Measurements from ENCODE around the gene TTLL10. TPM values are rescaled to one million over a fixed set of nuclear protein-coding genes. Genes with fewer than 3 reads are reported as not detected.
A peak's percentile ranks its signal among the peaks of the same experiment; 100 is the strongest.

The TTLL10 gene
- total RNA-seq, 1 donor from 2014 or later, result 0.16 TPM

DNA sequence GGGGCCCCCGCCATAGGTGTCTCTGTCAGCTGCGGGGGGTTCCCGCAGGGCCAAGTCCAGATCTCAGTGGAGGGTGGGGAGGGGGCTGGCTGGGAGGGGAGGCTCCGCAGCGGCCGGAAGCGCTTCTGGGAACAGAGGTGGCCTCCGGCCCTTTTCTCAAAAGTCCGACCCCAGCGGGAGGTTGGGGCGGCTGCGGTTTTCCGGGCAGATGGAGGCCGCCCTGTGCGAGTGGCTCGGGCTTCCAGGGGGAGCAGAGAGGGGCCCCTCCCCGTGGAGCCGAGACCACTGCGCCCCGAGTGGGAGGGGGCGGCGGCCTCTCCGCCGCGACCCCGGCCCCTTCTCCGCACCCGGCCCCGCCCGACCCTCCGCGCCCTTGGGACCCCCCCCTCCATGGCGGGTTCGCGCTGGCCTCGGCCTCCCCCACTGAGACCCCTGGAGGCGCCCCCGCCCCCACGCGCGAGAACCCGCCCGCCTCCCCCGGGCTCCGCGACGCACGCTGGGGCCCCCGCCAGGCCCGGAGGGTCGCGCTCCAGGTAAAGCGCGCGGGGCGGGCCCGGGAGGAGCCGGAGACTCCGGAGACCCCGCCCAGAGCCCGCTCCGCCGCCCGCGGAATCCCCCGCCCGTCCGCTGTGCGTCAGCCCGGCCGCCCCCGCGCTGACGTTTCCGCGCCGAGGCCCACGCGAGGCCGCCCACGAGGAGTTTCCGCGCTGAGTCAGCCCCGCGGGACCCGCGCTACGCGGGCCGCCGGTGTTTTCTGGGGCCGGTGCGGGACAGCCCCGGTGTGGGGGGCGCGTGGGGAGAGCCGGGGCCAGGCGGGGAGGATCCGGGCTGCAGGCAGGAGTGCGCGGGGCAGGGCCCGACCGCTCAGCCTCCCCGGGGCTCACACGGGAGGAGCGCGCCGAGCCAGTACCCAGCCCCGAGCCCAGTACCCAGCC, 27.5 kb downstream of the TTLL10 start:
- Mint-ChIP-seq H3K4me3 (peak overlapping the region; percentile 44), H3K27me3 (no peaks in the 10 kb centered on the region), H3K4me1 (peaks cover 18% of the 10 kb centered on the region), H3K36me3 (ENCODE audit: low read depth) (peaks cover 2% of the 10 kb centered on the region), H3K27ac (peak overlapping the region; percentile 59), H3K9me3 (no peaks in the 10 kb centered on the region)
- ChIA-PET CTCF (interaction anchor here (1.6 kb wide), 1 partner anchor 79 kb away, joined by 8 read pairs; no protein-coding TSS in a partner anchor), POLR2A (interaction anchor here (0.8 to 1.4 kb wide), 6 partner anchors 30 to 79 kb away, joined by 3 to 8 read pairs (median 4); partner anchors contain the start of genes B3GALT6 and SDF4)
- ATAC-seq (ENCODE audit: low read depth) (peak; percentile 85), DNase-seq (peak; percentile 88)
- intact Hi-C loops (cut with micrococcal nuclease), result loop anchor here (1.0 to 2.0 kb wide), 4 partner anchors 30 to 132 kb away; no protein-coding TSS in a partner anchor
- TF ChIP-seq, protein P1, sequence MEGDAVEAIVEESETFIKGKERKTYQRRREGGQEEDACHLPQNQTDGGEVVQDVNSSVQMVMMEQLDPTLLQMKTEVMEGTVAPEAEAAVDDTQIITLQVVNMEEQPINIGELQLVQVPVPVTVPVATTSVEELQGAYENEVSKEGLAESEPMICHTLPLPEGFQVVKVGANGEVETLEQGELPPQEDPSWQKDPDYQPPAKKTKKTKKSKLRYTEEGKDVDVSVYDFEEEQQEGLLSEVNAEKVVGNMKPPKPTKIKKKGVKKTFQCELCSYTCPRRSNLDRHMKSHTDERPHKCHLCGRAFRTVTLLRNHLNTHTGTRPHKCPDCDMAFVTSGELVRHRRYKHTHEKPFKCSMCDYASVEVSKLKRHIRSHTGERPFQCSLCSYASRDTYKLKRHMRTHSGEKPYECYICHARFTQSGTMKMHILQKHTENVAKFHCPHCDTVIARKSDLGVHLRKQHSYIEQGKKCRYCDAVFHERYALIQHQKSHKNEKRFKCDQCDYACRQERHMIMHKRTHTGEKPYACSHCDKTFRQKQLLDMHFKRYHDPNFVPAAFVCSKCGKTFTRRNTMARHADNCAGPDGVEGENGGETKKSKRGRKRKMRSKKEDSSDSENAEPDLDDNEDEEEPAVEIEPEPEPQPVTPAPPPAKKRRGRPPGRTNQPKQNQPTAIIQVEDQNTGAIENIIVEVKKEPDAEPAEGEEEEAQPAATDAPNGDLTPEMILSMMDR (IDR thresholded peaks at IDR 0.05), result no peak

DNA sequence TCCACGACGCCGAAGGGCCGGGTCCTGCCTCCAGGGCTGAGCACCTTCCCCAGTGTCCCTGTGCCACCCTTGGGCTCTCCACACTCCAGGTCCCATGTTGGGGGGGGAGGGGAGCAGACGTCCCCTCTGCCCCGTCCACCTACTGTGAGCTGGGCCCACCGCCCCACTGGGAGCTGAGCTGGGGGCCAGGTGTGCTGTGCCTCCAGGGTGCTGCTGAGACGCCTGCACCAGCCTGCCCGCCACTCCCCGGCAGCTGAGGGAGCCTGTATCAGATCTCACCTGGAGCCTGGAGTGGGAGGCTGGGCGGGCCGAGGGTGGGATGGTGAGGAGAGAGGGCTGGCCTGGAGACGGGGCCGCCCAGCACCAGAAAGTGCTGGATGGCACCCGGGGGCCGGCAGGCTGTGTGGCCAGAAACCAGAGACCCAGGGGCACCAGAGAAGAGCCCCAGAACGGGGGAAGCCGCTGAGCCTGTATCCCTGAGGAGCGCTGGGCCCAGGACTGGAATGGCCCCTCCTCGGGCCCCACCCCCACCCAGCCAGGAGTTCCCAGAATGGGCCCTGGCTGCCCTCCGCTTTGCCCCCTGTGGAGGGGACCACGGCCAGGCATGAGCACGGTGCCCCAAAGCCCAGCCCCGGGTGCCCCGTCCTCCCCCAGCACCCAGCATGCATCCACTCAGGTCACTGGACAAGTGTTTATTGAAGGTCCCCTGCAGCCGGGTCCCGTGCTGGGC, 29.3 kb downstream of the TTLL10 start:
- intact Hi-C loops (cut with micrococcal nuclease), result no loop called here
- ATAC-seq (ENCODE audit: low read depth), result no peak
- no peak overlapping the region for H3K27ac Mint-ChIP-seq
- no peak overlapping the region for H3K4me3 Mint-ChIP-seq
- no peaks in the 10 kb centered on the region for H3K27me3 Mint-ChIP-seq
- H3K4me1 Mint-ChIP-seq, result peaks cover 31% of the 10 kb centered on the region
- POLR2A ChIA-PET, result interaction anchor here (1.0 to 2.1 kb wide), 2 partner anchors 45 to 66 kb away, joined by 3 to 8 read pairs; no protein-coding TSS in a partner anchor
- CTCF ChIA-PET, result no interaction called here
- TF ChIP-seq, protein P1 (IDR thresholded peaks at IDR 0.05), result no peak
- peaks cover 2% of the 10 kb centered on the region for H3K36me3 Mint-ChIP-seq (ENCODE audit: low read depth)
- no peaks in the 10 kb centered on the region for H3K9me3 Mint-ChIP-seq
- peak; percentile 28 for DNase-seq

DNA sequence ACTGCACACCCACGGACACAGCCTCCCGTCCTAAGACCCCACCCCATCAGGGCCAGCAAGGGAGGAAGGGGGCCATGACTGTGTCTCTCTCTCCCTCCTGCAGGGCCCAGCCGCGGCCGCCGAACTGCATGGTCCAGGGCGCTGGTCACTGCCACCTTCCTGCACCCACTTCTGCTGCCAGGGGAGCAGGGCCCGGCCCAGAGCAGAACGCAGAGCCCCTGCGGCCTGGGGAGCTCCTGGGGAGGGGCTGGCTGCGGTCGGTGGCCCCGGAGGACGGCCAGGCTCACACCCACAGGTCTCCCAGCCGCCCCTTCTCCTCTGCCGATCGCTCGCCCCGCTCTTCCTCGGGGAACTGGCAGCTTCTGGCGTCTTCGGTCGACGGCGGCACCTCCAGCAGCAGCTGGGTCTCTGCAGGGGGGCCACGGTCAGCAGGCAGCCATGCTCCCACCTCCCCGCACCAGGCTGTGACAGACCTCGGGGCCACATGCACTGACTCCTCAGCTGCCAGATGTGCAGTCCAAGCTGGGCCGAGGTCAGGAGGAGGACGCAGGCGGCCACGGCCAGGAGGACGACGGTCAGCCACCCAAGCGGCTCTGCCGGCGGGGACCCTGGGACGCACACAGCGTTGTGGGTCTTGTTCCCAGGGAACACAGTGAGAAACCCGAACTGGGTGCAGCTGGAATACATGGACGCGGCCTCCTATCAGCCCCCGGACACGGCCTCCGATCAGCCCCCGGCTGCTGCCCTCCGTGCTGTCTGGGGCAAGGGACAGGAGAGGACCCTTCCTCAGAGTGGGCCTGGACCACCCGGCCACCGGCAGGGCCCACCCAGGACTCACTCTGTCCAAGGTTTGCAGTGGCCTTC, 30.1 kb downstream of the TTLL10 start:
- peak; percentile 26 for DNase-seq
- Mint-ChIP-seq H3K9me3 (no peaks in the 10 kb centered on the region), H3K27ac (no peak overlapping the region), H3K4me3 (no peak overlapping the region), H3K27me3 (peaks cover 2% of the 10 kb centered on the region), H3K36me3 (ENCODE audit: low read depth) (peaks cover 2% of the 10 kb centered on the region), H3K4me1 (peaks cover 37% of the 10 kb centered on the region)
- ChIA-PET POLR2A (interaction anchor here (1.0 to 2.1 kb wide), 2 partner anchors 45 to 67 kb away, joined by 3 to 8 read pairs; no protein-coding TSS in a partner anchor), CTCF (no interaction called here)
- ATAC-seq (ENCODE audit: low read depth), result no peak
- intact Hi-C loops (cut with micrococcal nuclease), result no loop called here
- TF ChIP-seq, protein P1 (IDR thresholded peaks at IDR 0.05), result no peak

DNA sequence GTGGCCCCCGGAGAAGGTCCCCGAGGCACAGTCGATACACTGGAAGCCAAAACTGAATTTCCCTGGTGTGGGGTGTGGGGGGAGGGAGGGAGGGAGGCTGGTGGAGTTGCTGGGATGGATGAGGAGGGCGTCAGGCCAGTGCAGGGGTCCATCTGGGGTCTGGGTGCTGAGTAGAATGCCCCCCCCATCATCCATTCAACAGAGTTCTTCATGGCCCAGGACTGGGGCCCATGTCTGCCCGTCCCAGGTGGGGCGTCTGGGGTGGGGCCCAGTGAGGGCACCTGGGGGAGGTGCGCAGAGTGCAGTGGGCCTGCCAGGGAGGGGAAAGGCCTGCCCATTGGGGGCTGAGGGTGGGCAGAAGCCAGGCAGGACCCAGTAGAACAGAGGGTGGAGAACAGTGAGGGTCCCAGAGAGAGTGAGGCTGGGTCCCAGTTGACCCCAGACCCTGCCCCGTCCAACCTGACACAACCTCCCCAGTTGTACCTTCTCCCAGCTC, 30.8 kb downstream of the TTLL10 start:
- peaks cover 42% of the 10 kb centered on the region for H3K4me1 Mint-ChIP-seq
- TF ChIP-seq, protein P1 (IDR thresholded peaks at IDR 0.05), result no peak
- ATAC-seq (ENCODE audit: low read depth), result no peak
- H3K4me3 Mint-ChIP-seq, result peak overlapping the region; percentile 38
- ChIA-PET POLR2A (interaction anchor here (1.5 to 2.1 kb wide), 2 partner anchors 46 to 68 kb away, joined by 4 to 8 read pairs; no protein-coding TSS in a partner anchor), CTCF (interaction anchor here (0.7 kb wide), 1 partner anchor 82 kb away, joined by 4 read pairs; no protein-coding TSS in a partner anchor)
- no peaks in the 10 kb centered on the region for H3K9me3 Mint-ChIP-seq
- peaks cover 2% of the 10 kb centered on the region for H3K36me3 Mint-ChIP-seq (ENCODE audit: low read depth)
- intact Hi-C loops (cut with micrococcal nuclease), result no loop called here
- peaks cover 2% of the 10 kb centered on the region for H3K27me3 Mint-ChIP-seq
- DNase-seq, result no peak
- H3K27ac Mint-ChIP-seq, result no peak overlapping the region
